AG08395 (cell line): ENCODE results near the gene LPAR3.

Source experiments
- DNase-seq: peaks from one replicate; pipeline ENCODE4 v3.0.0; 2012; ENCODE audit warnings: mixed read lengths, low spot score

LPAR3 gene

GRCh38 chr1:84827976-84828375, 65.0 kb downstream of the LPAR3 start:
- no peak for DNase-seq

DNA sequence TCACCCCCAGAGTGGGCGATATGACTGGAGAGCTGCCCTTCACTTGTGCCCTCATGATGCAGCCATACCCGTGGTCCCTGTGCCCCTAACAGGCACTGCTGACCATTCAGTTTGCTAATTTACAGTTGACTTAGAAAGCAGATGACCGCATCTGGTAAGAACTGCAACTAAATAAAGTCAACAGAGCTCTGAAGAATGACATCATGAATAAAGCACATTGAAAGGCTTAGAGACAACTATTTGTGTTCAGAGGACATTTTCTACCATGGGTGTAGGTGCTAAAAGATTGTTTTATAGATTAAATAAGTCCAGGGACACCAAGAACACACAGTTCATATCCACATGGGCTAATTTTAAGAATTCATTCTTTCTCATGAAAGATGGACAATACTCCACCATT, 65.5 kb downstream of the LPAR3 start:
- no peak for DNase-seq

DNA sequence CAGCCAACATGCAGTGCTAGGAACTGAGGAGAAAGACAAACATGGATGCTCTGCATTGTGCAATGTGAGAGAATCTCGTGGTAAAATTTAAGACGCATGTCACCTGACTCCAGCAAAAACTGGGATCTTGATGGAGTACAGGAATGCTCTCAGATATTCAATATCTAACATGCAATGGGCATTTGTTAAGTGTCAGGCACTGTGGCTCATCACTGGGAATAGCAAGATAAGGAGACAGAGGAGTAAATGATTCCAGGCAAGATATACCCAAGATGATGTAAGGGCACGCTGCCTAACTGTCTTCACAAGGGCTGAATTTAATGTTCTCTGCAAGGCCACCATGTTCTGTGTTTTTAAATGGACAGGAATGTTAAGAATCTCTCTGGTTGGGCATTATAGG, 67.8 kb downstream of the LPAR3 start:
- no peak for DNase-seq

DNA sequence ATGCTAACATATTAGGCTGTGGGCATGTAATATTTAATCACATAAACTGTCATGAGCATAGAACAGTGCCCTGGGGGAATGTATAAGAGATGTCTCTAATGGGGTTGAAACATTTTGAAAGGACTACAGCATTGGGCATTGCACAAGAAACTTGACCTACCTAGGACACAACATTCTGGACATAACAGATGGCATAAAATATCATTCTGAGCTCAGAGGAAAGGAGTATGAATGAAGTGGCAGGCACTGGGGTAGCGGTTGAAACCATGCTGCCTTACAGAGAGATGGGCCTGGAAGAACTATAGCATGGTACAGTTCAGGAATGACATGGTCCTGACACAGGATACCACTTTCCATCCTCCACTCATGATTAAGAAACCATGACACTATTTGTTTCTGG, 69.0 kb downstream of the LPAR3 start:
- no peak for DNase-seq

GRCh38 chr1:84823511-84823910, 69.5 kb downstream of the LPAR3 start:
- no peak for DNase-seq

DNA sequence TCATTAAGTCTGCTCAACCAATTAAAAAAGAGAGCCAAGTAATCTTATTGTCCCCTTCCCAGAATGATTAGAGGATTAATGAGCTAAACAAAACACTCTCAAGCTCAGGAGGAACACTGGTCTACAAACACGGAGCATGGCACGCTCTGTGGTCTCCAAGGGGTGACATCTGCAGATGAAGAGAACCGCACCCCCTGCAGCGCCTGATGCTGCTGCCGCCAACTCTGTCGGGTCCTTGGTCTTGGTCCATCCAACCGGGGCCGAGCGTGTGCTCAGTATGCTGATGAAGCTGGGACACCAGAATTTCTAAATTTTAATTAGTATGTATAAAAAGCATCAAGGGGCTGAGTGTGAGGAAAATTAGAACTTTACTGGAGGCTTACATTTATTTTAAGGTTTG, 82.7 kb downstream of the LPAR3 start:
- no peak for DNase-seq

DNA sequence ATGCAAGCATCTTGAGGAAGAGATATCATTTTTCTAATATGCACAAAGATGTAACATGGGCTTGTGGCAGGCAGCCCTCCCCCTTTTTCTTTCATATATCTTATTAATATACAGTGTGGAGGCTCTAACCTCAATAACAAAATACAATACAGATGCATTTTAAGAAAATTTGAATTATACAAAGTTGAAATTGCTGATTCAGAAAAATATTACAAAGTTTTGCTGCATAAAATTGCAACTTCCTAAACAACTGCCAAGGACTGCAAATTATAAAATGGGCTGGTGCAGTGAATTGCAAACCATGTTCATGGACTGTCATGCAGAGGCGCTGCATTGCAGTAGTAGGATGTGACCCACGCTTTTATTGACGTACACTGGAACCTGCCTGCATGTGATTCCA, 84.0 kb downstream of the LPAR3 start:
- no peak for DNase-seq

- DNase-seq: no peak
Observed at GRCh38 chr1:84803604-84804003, 89.4 kb downstream of the LPAR3 start.

GRCh38 chr1:84802567-84803232, 90.3 kb downstream of the LPAR3 start:
- no peak for DNase-seq

DNA sequence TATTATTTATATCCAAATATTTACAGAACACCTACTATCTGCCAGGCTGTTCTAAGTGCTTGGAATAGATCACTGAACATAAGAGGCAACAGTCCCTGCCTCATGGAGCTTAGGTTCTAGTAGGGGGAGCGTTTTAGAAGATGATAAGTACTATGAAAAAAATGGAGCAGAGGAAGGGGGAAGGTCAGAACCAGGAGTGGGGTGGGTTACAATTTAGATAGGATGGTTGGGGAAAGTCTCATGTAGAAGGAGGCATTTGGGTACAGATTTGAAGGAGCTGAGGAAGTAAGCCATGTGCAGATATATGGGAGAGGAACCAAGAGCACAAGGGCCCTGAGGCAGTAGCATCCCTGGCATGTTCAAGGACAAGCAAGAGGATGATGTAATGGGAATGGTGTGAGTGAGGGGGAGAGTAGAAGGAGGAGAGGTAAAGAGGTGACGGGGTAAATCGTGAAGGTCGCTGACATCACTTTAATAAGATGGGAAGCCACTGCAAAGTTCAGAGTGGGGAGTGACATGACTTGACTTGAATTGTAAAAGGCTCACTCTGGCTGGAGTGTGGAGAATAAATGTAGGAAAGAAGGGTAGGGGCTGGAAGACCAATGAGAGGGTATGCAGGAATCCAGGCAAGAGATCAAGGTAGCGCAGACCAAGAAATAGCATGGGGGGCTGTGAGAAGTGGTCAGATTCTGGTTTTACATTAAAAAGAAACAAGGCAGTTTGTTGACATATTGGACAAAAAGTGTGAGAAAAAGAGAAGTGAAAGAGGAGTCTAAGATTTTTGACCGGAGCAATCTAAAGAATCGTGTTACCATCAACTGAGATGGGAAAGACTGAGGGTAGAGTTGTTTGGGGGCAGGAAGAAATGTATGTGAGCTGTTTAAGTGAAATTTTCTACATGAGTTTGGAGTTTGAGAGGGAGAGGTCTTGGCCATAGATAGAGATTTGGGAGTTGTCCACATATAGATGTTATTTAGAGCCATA, 92.6 kb downstream of the LPAR3 start:
- DNase-seq: no peak

GRCh38 chr1:84797603-84798002, 95.4 kb downstream of the LPAR3 start:
- DNase-seq: no peak

GRCh38 chr1:84795966-84796600, 96.9 kb downstream of the LPAR3 start:
- DNase-seq: no peak

- no peak for DNase-seq
Observed at GRCh38 chr1:84795213-84795612, 97.8 kb downstream of the LPAR3 start.

- DNase-seq: no peak
Observed at GRCh38 chr1:84792421-84792820, 100.6 kb downstream of the LPAR3 start.

- no peak for DNase-seq
Observed at GRCh38 chr1:84789014-84789413, 104.0 kb downstream of the LPAR3 start.

DNA sequence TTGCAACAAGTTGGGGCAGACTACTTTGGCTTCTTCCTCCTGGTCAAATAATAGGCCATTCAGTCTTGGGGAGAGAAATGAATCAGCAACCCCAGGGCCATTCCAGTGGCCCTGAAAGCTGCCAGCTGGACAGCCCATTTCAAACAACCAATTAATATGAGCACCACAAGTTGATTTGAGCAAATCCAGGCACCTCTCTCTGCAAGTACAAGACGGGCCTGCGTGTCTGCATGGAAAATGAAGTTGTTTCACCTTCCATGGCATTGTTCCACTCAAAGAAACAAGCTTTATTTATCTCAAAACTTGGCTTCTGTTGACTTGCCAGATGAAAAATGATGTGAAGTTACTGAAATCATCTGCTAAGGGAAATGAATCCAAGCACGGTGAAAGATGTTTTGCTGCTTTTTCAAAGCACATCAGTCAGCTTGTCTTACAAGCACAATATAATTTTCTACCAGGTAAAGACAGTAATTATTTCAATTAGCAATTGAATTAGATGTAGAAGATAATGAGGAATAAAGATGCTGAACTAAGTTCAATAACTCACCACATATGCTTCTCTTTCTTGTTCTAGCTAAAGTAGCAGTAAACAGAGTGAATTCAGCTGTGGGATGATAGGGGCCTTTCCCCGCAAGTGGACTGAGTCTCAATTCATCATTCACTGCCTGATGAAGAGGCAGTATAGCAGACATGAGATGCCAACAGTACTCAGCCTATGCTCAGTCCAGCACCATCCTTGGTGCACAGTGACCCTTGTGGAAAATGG, 107.6 kb downstream of the LPAR3 start:
- DNase-seq: no peak

- DNase-seq: no peak
Observed at GRCh38 chr1:84782881-84783280, 110.1 kb downstream of the LPAR3 start.

GRCh38 chr1:84781946-84782771, 110.8 kb downstream of the LPAR3 start:
- DNase-seq: peak; percentile 67

DNA sequence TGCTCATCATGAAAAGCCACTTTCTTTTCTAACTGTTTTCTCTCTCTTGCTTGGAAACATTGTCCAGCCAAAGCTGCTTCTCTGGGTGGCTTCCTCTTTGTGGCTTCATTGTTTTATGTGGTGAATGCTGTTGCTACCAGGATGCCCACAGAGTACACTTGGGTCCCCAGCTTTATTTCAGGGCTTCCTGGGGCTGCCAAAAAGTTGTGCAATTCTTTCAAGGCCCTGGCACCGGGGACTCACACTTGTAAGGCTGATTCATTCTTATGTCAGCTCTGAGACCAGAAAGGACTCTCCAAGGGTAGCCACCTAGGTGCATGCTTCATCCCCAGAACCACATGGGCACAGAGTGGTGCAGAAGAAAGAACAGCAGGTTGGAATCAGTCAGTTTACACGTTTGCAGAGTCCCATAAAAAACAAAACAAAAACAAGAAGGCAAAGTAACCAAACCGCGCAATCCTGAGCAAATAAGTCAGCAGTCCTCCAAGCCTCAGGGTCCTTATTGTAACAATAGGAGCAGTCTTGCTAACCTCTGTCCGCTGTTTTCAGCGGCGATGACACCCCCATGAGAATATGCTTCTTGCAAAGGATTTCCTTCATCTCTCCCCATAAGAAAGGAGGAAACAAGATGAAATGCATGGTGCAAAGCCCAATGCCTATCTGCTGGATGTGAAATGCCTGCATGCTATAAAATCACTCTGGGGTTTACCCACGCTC, 112.8 kb downstream of the LPAR3 start:
- peak; percentile 54 for DNase-seq

- no peak for DNase-seq
Observed at GRCh38 chr1:84776639-84777038, 116.4 kb downstream of the LPAR3 start.

GRCh38 chr1:84775535-84775920, 117.5 kb downstream of the LPAR3 start:
- no peak for DNase-seq
